ENCODE measurements around the gene MXRA7. TPM values are rescaled to one million over a fixed set of nuclear protein-coding genes. Genes with fewer than 3 reads are reported as not detected.

Gene MXRA7
- total and polyA plus RNA-seq, 4 donors, result 4.8 to 22.1 (median 11.3) TPM

DNA sequence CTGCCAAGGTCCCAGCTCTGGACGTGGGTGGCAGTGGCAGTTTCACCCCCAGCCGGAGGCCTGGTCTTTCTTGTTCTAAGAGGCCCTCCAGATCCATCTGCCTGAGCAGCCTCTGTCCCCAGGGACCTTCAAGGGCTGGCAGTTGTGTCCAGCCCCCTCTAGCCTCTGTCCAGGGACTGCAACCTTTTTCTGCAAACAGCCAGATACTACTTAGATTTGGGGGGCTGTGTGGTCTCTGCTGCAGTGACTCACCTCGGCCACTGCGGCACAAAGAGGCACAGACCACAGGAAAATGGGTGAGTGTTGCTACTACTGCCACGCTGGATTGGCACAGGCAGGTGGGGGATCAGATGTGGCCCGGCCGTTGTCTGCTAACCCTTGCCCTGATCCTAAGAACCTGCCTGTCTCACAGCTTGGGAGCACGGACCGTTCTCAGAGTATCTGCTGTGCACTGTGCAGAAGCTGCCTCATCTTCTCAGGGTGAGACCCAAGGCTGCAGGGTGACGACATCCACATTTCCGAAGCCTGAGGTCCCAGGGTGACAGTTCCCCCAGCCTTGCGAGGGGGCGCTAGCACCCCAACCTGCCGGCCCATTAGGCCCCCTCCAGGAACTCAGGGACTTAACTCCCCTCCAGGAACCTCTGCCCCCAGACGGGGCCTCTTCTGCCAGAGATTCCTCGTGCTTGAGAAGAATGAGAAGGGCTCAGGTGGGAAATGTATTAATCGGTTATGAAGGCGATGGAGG, 27.6 kb downstream of the MXRA7 start:
- H3K27ac ChIP-seq (ENCODE audit: low read depth in 1 of 2, low read length in 2 of 2), result no peak overlapping the region
- WGBS, result 83% methylated on average over 18 of the region's 18 CpGs
- no peak for DNase-seq (ENCODE audit: low spot score)
- no peak overlapping the region for H3K4me3 ChIP-seq (ENCODE audit: low read depth in 1 of 3, low read length in 3 of 3)
- no peaks in the 10 kb centered on the region for H3K4me1 ChIP-seq (ENCODE audit: control insufficient read depth in 4 of 4, insufficient read depth in 4 of 4, low read length in 3 of 4)
- TF ChIP-seq, protein P1, sequence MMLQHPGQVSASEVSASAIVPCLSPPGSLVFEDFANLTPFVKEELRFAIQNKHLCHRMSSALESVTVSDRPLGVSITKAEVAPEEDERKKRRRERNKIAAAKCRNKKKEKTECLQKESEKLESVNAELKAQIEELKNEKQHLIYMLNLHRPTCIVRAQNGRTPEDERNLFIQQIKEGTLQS (IDR thresholded peaks at IDR 0.05), result no peak
- no peak for TF ChIP-seq FOXA1 (IDR thresholded peaks at IDR 0.05)
- no peak for TF ChIP-seq ZBTB33 (IDR thresholded peaks at IDR 0.05)
- TF ChIP-seq, protein P2, sequence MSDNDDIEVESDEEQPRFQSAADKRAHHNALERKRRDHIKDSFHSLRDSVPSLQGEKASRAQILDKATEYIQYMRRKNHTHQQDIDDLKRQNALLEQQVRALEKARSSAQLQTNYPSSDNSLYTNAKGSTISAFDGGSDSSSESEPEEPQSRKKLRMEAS (IDR thresholded peaks at IDR 0.05), result no peak
- no peak for TF ChIP-seq SP1 (IDR thresholded peaks at IDR 0.05)
- TF ChIP-seq NR2F2 (IDR thresholded peaks at IDR 0.05), result no peak
- no peak for TF ChIP-seq RAD21 (IDR thresholded peaks at IDR 0.05)
- TF ChIP-seq YY1 (IDR thresholded peaks at IDR 0.05), result no peak
- no peak for TF ChIP-seq EGR1 (IDR thresholded peaks at IDR 0.05; ENCODE audit: low read depth in 2 of 2)
- TF ChIP-seq TAF1 (conservative IDR thresholded peaks at IDR 0.05), result no peak
- no peak for TF ChIP-seq HNF4G (IDR thresholded peaks at IDR 0.05)
- TF ChIP-seq GABPA (IDR thresholded peaks at IDR 0.05 in 1 of 2, conservative IDR thresholded peaks at IDR 0.05 in 1 of 2), result no peak
- TF ChIP-seq HNF4A (conservative IDR thresholded peaks at IDR 0.05), result no peak
- TF ChIP-seq RXRA (IDR thresholded peaks at IDR 0.05), result no peak
- no peaks in the 10 kb centered on the region for H3K9me3 ChIP-seq (ENCODE audit: control insufficient read depth in 4 of 4, low read length in 3 of 4)
- no peaks in the 10 kb centered on the region for H3K36me3 ChIP-seq (ENCODE audit: control insufficient read depth in 4 of 4, insufficient read depth in 3 of 4, low read depth in 1 of 4, low read length in 3 of 4)
- no peak overlapping the region for H3K9ac ChIP-seq (ENCODE audit: low read depth in 1 of 2, low read length in 2 of 2)
- H3K27me3 ChIP-seq (ENCODE audit: control insufficient read depth in 4 of 4, insufficient read depth in 4 of 4, low read length in 3 of 4), result no peaks in the 10 kb centered on the region

GRCh38 chr17:76682296-76682695, 28.5 kb downstream of the MXRA7 start:
- Histone ChIP-seq H3K9ac (ENCODE audit: low read depth in 1 of 2, low read length in 2 of 2) (no peak overlapping the region), H3K27ac (ENCODE audit: low read depth in 1 of 2, low read length in 2 of 2) (no peak overlapping the region), H3K4me3 (ENCODE audit: low read depth in 1 of 3, low read length in 3 of 3) (no peak overlapping the region), H3K4me1 (ENCODE audit: control insufficient read depth in 4 of 4, insufficient read depth in 4 of 4, low read length in 3 of 4) (no peaks in the 10 kb centered on the region), H3K36me3 (ENCODE audit: control insufficient read depth in 4 of 4, insufficient read depth in 3 of 4, low read depth in 1 of 4, low read length in 3 of 4) (no peaks in the 10 kb centered on the region), H3K27me3 (ENCODE audit: control insufficient read depth in 4 of 4, insufficient read depth in 4 of 4, low read length in 3 of 4) (no peaks in the 10 kb centered on the region), H3K9me3 (ENCODE audit: control insufficient read depth in 4 of 4, low read length in 3 of 4) (no peaks in the 10 kb centered on the region)
- WGBS, result 86% methylated on average over 12 of the region's 12 CpGs
- TF ChIP-seq, protein P2 (IDR thresholded peaks at IDR 0.05), result no peak
- TF ChIP-seq FOXA1 (IDR thresholded peaks at IDR 0.05) (no peak), SP1 (IDR thresholded peaks at IDR 0.05) (no peak), RXRA (IDR thresholded peaks at IDR 0.05) (no peak), REST (IDR thresholded peaks at IDR 0.05) (no peak), TAF1 (conservative IDR thresholded peaks at IDR 0.05) (no peak), HNF4G (IDR thresholded peaks at IDR 0.05) (no peak), YY1 (IDR thresholded peaks at IDR 0.05) (no peak), FOXA2 (IDR thresholded peaks at IDR 0.05) (no peak), HNF4A (conservative IDR thresholded peaks at IDR 0.05) (no peak)
- no peak for DNase-seq (ENCODE audit: low spot score)

Data from liver (tissue), 9 donors.